Coronary artery (tissue), 2 donors: Measurements from ENCODE around the gene GIMAP6.

Experiments
- DNase-seq: peaks from one replicate; pipeline ENCODE4 v3.0.0-alpha.2; 2017; ENCODE audit warnings: low spot score
- H3K27ac ChIP-seq, 2 donors: fragments of 200-600 bp; sonication (generic); one replicate each; pipeline ENCODE4 v1.5.1; 2016 to 2019
- H3K4me3 ChIP-seq: fragments of 200-600 bp; sonication (generic); 2 replicates; pipeline ENCODE4 v1.5.1; 2016; ENCODE audit warnings: mild to moderate bottlenecking, moderate library complexity
- TF ChIP-seq, protein P1 (sequence below): fragments of 200-600 bp; sonication (generic); IDR thresholded peaks from one replicate; pipeline ENCODE4 v1.5.1; 2019; ENCODE audit warnings: antibody characterized with exemption

The GIMAP6 gene

GRCh38 chr7:150656047-150656446 lies 23.9 kb upstream of the GIMAP6 start:
- no peak for DNase-seq
- no peak overlapping the region for H3K27ac ChIP-seq
- TF ChIP-seq, protein P1, sequence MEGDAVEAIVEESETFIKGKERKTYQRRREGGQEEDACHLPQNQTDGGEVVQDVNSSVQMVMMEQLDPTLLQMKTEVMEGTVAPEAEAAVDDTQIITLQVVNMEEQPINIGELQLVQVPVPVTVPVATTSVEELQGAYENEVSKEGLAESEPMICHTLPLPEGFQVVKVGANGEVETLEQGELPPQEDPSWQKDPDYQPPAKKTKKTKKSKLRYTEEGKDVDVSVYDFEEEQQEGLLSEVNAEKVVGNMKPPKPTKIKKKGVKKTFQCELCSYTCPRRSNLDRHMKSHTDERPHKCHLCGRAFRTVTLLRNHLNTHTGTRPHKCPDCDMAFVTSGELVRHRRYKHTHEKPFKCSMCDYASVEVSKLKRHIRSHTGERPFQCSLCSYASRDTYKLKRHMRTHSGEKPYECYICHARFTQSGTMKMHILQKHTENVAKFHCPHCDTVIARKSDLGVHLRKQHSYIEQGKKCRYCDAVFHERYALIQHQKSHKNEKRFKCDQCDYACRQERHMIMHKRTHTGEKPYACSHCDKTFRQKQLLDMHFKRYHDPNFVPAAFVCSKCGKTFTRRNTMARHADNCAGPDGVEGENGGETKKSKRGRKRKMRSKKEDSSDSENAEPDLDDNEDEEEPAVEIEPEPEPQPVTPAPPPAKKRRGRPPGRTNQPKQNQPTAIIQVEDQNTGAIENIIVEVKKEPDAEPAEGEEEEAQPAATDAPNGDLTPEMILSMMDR, result no peak

DNA sequence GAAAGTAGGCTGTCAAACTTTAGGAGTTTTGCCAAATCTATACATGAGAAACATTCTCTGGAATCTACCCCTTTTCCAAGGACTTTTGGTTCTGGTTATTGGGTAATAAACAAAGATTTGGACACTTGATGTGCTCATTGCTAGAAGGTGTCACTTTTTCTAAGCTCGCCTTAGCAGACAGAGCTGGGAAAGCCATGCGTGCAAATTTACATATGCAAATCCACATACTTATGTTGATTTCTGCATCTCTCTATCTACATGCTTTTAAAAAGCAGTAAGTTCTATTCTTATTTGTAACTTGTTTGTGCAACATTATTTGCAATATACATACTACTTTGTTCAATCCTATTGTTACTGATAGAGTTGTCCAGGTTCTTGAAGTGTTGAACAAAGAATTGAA lies 22.5 kb upstream of the GIMAP6 start:
- DNase-seq, result no peak
- H3K27ac ChIP-seq, result no peak overlapping the region
- TF ChIP-seq, protein P1, result no peak
- H3K4me3 ChIP-seq, result no peak overlapping the region

More at GRCh38 chr7:150656047-150656446, 23.9 kb upstream of the GIMAP6 start:
- no peak overlapping the region for H3K4me3 ChIP-seq

- TF ChIP-seq, protein P1, result no peak
- DNase-seq, result no peak
- Histone ChIP-seq H3K27ac (no peak overlapping the region), H3K4me3 (no peak overlapping the region)
Measured at GRCh38 chr7:150649080-150649385, 16.8 kb upstream of the GIMAP6 start.

DNA sequence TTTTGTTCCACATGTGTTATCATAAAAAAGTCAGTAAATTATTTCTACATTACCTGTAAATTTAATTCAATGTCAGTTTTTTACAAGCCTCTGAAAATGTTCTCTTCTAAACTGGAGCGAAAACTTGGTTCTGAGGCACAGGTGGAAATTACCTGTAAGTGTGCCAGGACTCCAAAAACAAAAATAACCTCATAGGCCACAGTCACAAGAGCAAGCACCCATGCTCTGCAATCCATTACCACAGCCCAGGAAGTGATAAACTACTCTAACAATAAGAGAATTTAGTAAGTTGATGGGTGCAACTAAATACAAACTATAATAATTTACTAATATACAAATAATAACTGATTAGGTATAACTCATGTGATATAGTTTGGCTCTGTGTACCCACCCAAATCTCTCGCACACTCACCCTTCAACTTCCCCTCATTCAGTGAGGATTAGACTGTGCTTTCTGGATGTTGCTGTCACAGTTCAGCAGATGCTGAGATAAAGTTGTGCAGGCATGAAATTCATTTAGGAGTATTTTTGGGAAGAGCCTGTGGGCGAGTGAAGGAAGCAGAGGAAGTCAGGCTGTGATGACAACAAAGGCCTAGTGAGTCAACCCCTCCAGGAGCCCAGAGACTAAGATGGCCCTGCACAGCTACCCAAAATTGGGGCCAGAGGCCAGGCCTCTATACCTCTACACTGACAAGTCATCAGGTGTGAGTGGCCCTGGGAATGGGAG lies 16.3 kb upstream of the GIMAP6 start:
- H3K27ac ChIP-seq, result no peak overlapping the region

GRCh38 chr7:150645259-150646020 lies 13.3 kb upstream of the GIMAP6 start:
- Histone ChIP-seq H3K4me3 (no peak overlapping the region), H3K27ac (no peak overlapping the region)
- TF ChIP-seq, protein P1, result no peak
- DNase-seq, result no peak

More for the DNA sequence above, 16.3 kb upstream of the GIMAP6 start:
- no peak overlapping the region for H3K4me3 ChIP-seq
- TF ChIP-seq, protein P1, result no peak
- no peak for DNase-seq

GRCh38 chr7:150642926-150643325 lies 10.7 kb upstream of the GIMAP6 start:
- DNase-seq, result no peak
- H3K4me3 ChIP-seq, result no peak overlapping the region

More at GRCh38 chr7:150642926-150643325, 10.7 kb upstream of the GIMAP6 start:
- TF ChIP-seq, protein P1, result no peak
- no peak overlapping the region for H3K27ac ChIP-seq
